ENCODE results near the gene SPA17. TPM values are rescaled to one million over a fixed set of nuclear protein-coding genes. Genes with fewer than 3 reads are reported as not detected.

The SPA17 gene
- total RNA-seq, 1 donor from 2014 or later, result 6.2 TPM

GRCh38 chr11:124738713-124739478, 65.2 kb downstream of the SPA17 start:
- DNase-seq (ENCODE audit: low read depth), result no peak
- H3K4me2 ChIP-seq (ENCODE audit: low read length), result peak overlapping the region; percentile 99
- peaks cover 82% of the 10 kb centered on the region for H3K27me3 Mint-ChIP-seq (ENCODE audit: low read depth, unreplicated experiment)
- H3K9me3 Mint-ChIP-seq (ENCODE audit: unreplicated experiment), result peaks cover 3% of the 10 kb centered on the region
- peak overlapping the region; percentile 87 for H2AFZ ChIP-seq (ENCODE audit: low read depth, low read length)
- TF ChIP-seq CTCF (IDR thresholded peaks at IDR 0.05; ENCODE audit: insufficient read depth, low read depth, low read length), result no peak
- TF ChIP-seq EZH2 (IDR thresholded peaks at IDR 0.05; ENCODE audit: insufficient read depth, low read length), result no peak
- H3K27ac ChIP-seq (ENCODE audit: low read depth, low read length), result no peak overlapping the region
- H3K9me3 ChIP-seq (ENCODE audit: insufficient read depth, low read depth, low read length), result no peaks in the 10 kb centered on the region
- H3K27ac Mint-ChIP-seq (ENCODE audit: unreplicated experiment), result no peak overlapping the region
- peak overlapping the region; percentile 86 for H3K4me3 Mint-ChIP-seq (ENCODE audit: unreplicated experiment)
- peaks cover 5% of the 10 kb centered on the region for H3K4me1 ChIP-seq (ENCODE audit: insufficient read depth, low read length)
- peaks cover 7% of the 10 kb centered on the region for H3K4me1 Mint-ChIP-seq (ENCODE audit: low read depth, unreplicated experiment)
- H3K4me3 ChIP-seq (ENCODE audit: insufficient read depth, low read depth, low read length), result peak overlapping the region; percentile 60
- no peaks in the 10 kb centered on the region for H3K79me2 ChIP-seq (ENCODE audit: insufficient read depth, low read length)
- FAIRE-seq, result no peak
- peak overlapping the region; percentile 64 for H3K9ac ChIP-seq (ENCODE audit: low read length)
- H4K20me1 ChIP-seq (ENCODE audit: insufficient read depth, low read length), result peaks cover 4% of the 10 kb centered on the region
- peaks cover 13% of the 10 kb centered on the region for H3K27me3 ChIP-seq (ENCODE audit: insufficient read depth, low read length)
- peaks cover 4% of the 10 kb centered on the region for H3K36me3 Mint-ChIP-seq (ENCODE audit: low read depth, unreplicated experiment)
- H3K36me3 ChIP-seq (ENCODE audit: insufficient read depth, low read length), result no peaks in the 10 kb centered on the region

- Mint-ChIP-seq H3K27me3 (ENCODE audit: low read depth, unreplicated experiment) (peaks cover 82% of the 10 kb centered on the region), H3K4me1 (ENCODE audit: low read depth, unreplicated experiment) (peaks cover 7% of the 10 kb centered on the region), H3K9me3 (ENCODE audit: unreplicated experiment) (peaks cover 3% of the 10 kb centered on the region), H3K36me3 (ENCODE audit: low read depth, unreplicated experiment) (peaks cover 4% of the 10 kb centered on the region), H3K4me3 (ENCODE audit: unreplicated experiment) (peak within 1 kb of the TSS; percentile 86), H3K27ac (ENCODE audit: unreplicated experiment) (no peak within 1 kb of the TSS)
- peaks cover 5% of the 10 kb centered on the region for H3K4me1 ChIP-seq (ENCODE audit: insufficient read depth, low read length)
- TF ChIP-seq CTCF (IDR thresholded peaks at IDR 0.05; ENCODE audit: insufficient read depth, low read depth, low read length), result no peak
- TF ChIP-seq EZH2 (IDR thresholded peaks at IDR 0.05; ENCODE audit: insufficient read depth, low read length), result peak; percentile 46
- H3K27me3 ChIP-seq (ENCODE audit: insufficient read depth, low read length), result peaks cover 12% of the 10 kb centered on the region
- FAIRE-seq, result no peak
- no peaks in the 10 kb centered on the region for H3K9me3 ChIP-seq (ENCODE audit: insufficient read depth, low read depth, low read length)
- peak within 1 kb of the TSS; percentile 69 for H3K9ac ChIP-seq (ENCODE audit: low read length)
- H4K20me1 ChIP-seq (ENCODE audit: insufficient read depth, low read length), result peaks cover 4% of the 10 kb centered on the region
- H3K4me2 ChIP-seq (ENCODE audit: low read length), result peak within 1 kb of the TSS; percentile 99
- no peak within 1 kb of the TSS for H3K27ac ChIP-seq (ENCODE audit: low read depth, low read length)
- peak within 1 kb of the TSS; percentile 65 for H3K4me3 ChIP-seq (ENCODE audit: insufficient read depth, low read depth, low read length)
- no peaks in the 10 kb centered on the region for H3K79me2 ChIP-seq (ENCODE audit: insufficient read depth, low read length)
- no peaks in the 10 kb centered on the region for H3K36me3 ChIP-seq (ENCODE audit: insufficient read depth, low read length)
- H2AFZ ChIP-seq (ENCODE audit: low read depth, low read length), result peak within 1 kb of the TSS; percentile 95
- peak; percentile 67 for DNase-seq (ENCODE audit: low read depth)
Measured at GRCh38 chr11:124739479-124740276, 66.0 kb downstream of the SPA17 start, which contains the start of gene NRGN. Gene NRGN (plus strand): TSS chr11:124739942. CDS start chr11:124740085, 143 bp downstream.

Data from astrocyte (in vitro differentiated cells and primary cell).